Measurements from ENCODE around the gene COMT. TPM values are rescaled to one million over a fixed set of nuclear protein-coding genes. Genes with fewer than 3 reads are reported as not detected.

Gene COMT
- total and polyA plus RNA-seq, 9 of the 15 experiments (the other 6 are each of a cell fraction or from before 2014, with no cell fraction given): 12.5 to 351 (median 155) TPM

- TF ChIP-seq ZNF318 (IDR thresholded peaks at IDR 0.05; ENCODE audit: borderline replicate concordance in 1 of 2, low read depth in 1 of 2): no peak
- TF ChIP-seq SREBF1 (IDR thresholded peaks at IDR 0.05; ENCODE audit: borderline replicate concordance, low read depth, low read length): no peak
- no peak for TF ChIP-seq PHF8 (IDR thresholded peaks at IDR 0.05; ENCODE audit: borderline replicate concordance, low read length)
- TF ChIP-seq RREB1 (CRISPR knock-in tag; IDR thresholded peaks at IDR 0.05): no peak
Measured at GRCh38 chr22:19923914-19924513, 17.6 kb upstream of the COMT start (continued).
